IMR-90 (cell line): Measurements from ENCODE around the gene PAX5. TPM values are rescaled to one million over a fixed set of nuclear protein-coding genes. Genes with fewer than 3 reads are reported as not detected.

Experiments
- ATAC-seq: fragments of 200-7000 bp; cut with Tn5 transposase; 2 replicates; pipeline ENCODE4 v1.9.1; 2020; ENCODE audit warnings: low read depth, mild to moderate bottlenecking, moderate library complexity
- Bru-seq: library from RNA; stranded (reverse); fragments of 400-500 nt; gene quantifications from one replicate; lab custom pipeline; 2021; lab: Mats Ljungman, UMichigan
- BruChase-seq, 2 experiments: library from RNA; stranded (reverse); fragments of 400-500 nt; gene quantifications; one replicate each; lab custom pipeline; 2021; lab: Mats Ljungman, UMichigan
- BruUV-seq: library from RNA; stranded (reverse); fragments of 400-500 nt; replicated peaks from 2 replicates; lab custom pipeline; 2021; lab: Mats Ljungman, UMichigan
- CTCF ChIA-PET: fragments of 300-600 bp; formaldehyde crosslinking; extraction: SDS; loops from one replicate; lab custom pipeline; 2021; ENCODE audit warnings: antibody characterized with exemption; lab: Yijun Ruan, JAX
- POLR2A ChIA-PET: fragments of 300-600 bp; sonication (Branson Sonifier 250); formaldehyde crosslinking; loops from one replicate; lab custom pipeline; 2022; ENCODE audit warnings: antibody characterized with exemption; ENCODE audit not compliant: unreplicated experiment; lab: Charles Lee
- DNase-seq: peaks from one replicate; pipeline ENCODE4 v3.0.0; 2013
- H2AFZ ChIP-seq: replicated peaks from 2 replicates; pipeline ENCODE3; 2013; ENCODE audit warnings: low read length, mild to moderate bottlenecking; ENCODE audit not compliant: poor library complexity
- H2AK5ac ChIP-seq: 2 replicates; pipeline ENCODE4 v1.6.1; 2013; ENCODE audit warnings: low read depth, low read length, inconsistent platforms
- H2AK9ac ChIP-seq: replicated peaks from 2 replicates; pipeline ENCODE3; 2013; ENCODE audit warnings: mild to moderate bottlenecking, low read depth, low read length, moderate library complexity; ENCODE audit not compliant: poor library complexity
- H2BK120ac ChIP-seq: 2 replicates; pipeline ENCODE4 v1.6.1; 2013; ENCODE audit warnings: low read depth, low read length, inconsistent platforms
- H2BK15ac ChIP-seq: 3 replicates; pipeline ENCODE4 v1.6.1; 2013; ENCODE audit warnings: low read depth, low read length, inconsistent platforms
- H2BK20ac ChIP-seq: 2 replicates; pipeline ENCODE4 v1.6.1; 2013; ENCODE audit warnings: low read depth, mild to moderate bottlenecking, inconsistent platforms, low read length, moderate library complexity
- H2BK5ac ChIP-seq: 2 replicates; pipeline ENCODE4 v1.6.1; 2013; ENCODE audit warnings: mild to moderate bottlenecking, low read depth, low read length, inconsistent platforms; ENCODE audit not compliant: poor library complexity, severe bottlenecking
- H3K14ac ChIP-seq: replicated peaks from 2 replicates; pipeline ENCODE4 v1.6.1; 2013; ENCODE audit warnings: low read depth, low read length, inconsistent platforms
- H3K18ac ChIP-seq: 2 replicates; pipeline ENCODE4 v1.6.1; 2013; ENCODE audit warnings: low read depth, low read length, control low read depth
- H3K23ac ChIP-seq: 2 replicates; pipeline ENCODE4 v1.6.1; 2013; ENCODE audit warnings: low read depth, low read length, inconsistent platforms
- H3K27ac ChIP-seq: 2 replicates; pipeline ENCODE4 v1.5.1; 2013; ENCODE audit warnings: mild to moderate bottlenecking, control low read depth, low read length; ENCODE audit not compliant: insufficient read depth
- H3K27me3 ChIP-seq: 2 replicates; pipeline ENCODE4 v1.6.1; 2013; ENCODE audit warnings: low read length; ENCODE audit not compliant: control insufficient read depth, insufficient read depth
- H3K36me3 ChIP-seq: 2 replicates; pipeline ENCODE4 v1.6.1; 2013; ENCODE audit warnings: low read length, mixed read lengths; ENCODE audit not compliant: control insufficient read depth, insufficient read depth
- H3K4ac ChIP-seq: 2 replicates; pipeline ENCODE4 v1.6.1; 2013; ENCODE audit warnings: low read depth, low read length, inconsistent platforms
- H3K4me1 ChIP-seq: 2 replicates; pipeline ENCODE4 v1.6.1; 2013; ENCODE audit warnings: low read length, mixed read lengths; ENCODE audit not compliant: control insufficient read depth, insufficient read depth
- H3K4me2 ChIP-seq: 2 replicates; pipeline ENCODE4 v1.6.1; 2013; ENCODE audit warnings: low read depth, mild to moderate bottlenecking, control low read depth, low read length, moderate library complexity
- H3K4me3 ChIP-seq: 2 replicates; pipeline ENCODE4 v1.5.1; 2013; ENCODE audit warnings: low read depth, mild to moderate bottlenecking, control low read depth, low read length, moderate library complexity; ENCODE audit not compliant: insufficient read depth
- H3K56ac ChIP-seq: 2 replicates; pipeline ENCODE4 v1.6.1; 2013; ENCODE audit warnings: low read length, inconsistent platforms; ENCODE audit not compliant: insufficient read depth; ENCODE audit errors: extremely low read depth
- H3K79me1 ChIP-seq, 2 experiments: 2 replicates each; pipeline ENCODE4 v1.6.1; 2013; ENCODE audit warnings: low read length in 2 of 2, inconsistent platforms in 1 of 2, low read depth in 1 of 2
- H3K9ac ChIP-seq: 2 replicates; pipeline ENCODE4 v1.6.1; 2013; ENCODE audit warnings: low read depth, low read length, control low read depth
- H3K9me1 ChIP-seq: 2 replicates; pipeline ENCODE4 v1.6.1; 2013; ENCODE audit warnings: low read length, inconsistent platforms; ENCODE audit not compliant: insufficient read depth
- H3K9me3 ChIP-seq: 2 replicates; pipeline ENCODE4 v1.6.1; 2013; ENCODE audit warnings: low read length; ENCODE audit not compliant: control insufficient read depth, insufficient read depth
- H4K20me1 ChIP-seq: 2 replicates; pipeline ENCODE4 v1.6.1; 2013; ENCODE audit warnings: low read length, inconsistent platforms; ENCODE audit not compliant: insufficient read depth
- H4K5ac ChIP-seq: 2 replicates; pipeline ENCODE4 v1.6.1; 2013; ENCODE audit warnings: mild to moderate bottlenecking, low read depth, low read length, control low read depth
- H4K8ac ChIP-seq, 2 experiments: 2 replicates each; pipeline ENCODE4 v1.6.1; 2013; ENCODE audit warnings: low read depth in 2 of 2, low read length in 2 of 2, control low read depth in 1 of 2, inconsistent platforms in 1 of 2
- H4K91ac ChIP-seq: 2 replicates; pipeline ENCODE4 v1.6.1; 2013; ENCODE audit warnings: low read depth, low read length, inconsistent platforms; ENCODE audit not compliant: insufficient read depth
- CEBPB ChIP-seq: IDR thresholded peaks from 2 replicates; pipeline ENCODE4 v1.6.1; 2012; ENCODE audit warnings: low read depth, low read length, improper control_type of control experiment
- CHD1 ChIP-seq: IDR thresholded peaks from 2 replicates; pipeline ENCODE4 v1.6.1; 2012; ENCODE audit warnings: low read depth, low read length, improper control_type of control experiment
- FOS ChIP-seq: fragments of 150-350 bp; IDR thresholded peaks from 2 replicates; pipeline ENCODE4 v1.6.1; 2016; ENCODE audit warnings: low read depth, low read length
- MAFK ChIP-seq: IDR thresholded peaks from 2 replicates; pipeline ENCODE4 v1.6.1; 2012; ENCODE audit warnings: low read depth, low read length, improper control_type of control experiment
- MAZ ChIP-seq: IDR thresholded peaks from 2 replicates; pipeline ENCODE4 v1.6.1; 2012; ENCODE audit warnings: low read depth, mild to moderate bottlenecking, low read length, improper control_type of control experiment, moderate library complexity, borderline replicate concordance
- MXI1 ChIP-seq: IDR thresholded peaks from 2 replicates; pipeline ENCODE4 v1.6.1; 2012; ENCODE audit warnings: low read depth, mild to moderate bottlenecking, low read length, moderate library complexity, borderline replicate concordance
- NFE2L2 ChIP-seq: fragments of 150-350 bp; IDR thresholded peaks from 2 replicates; pipeline ENCODE4 v1.6.1; 2016; ENCODE audit warnings: low read depth, mild to moderate bottlenecking, low read length
- POLR2A ChIP-seq: IDR thresholded peaks from 2 replicates; pipeline ENCODE4 v1.6.1; 2012; ENCODE audit warnings: mild to moderate bottlenecking, low read depth, low read length
- RAD21 ChIP-seq: IDR thresholded peaks from 2 replicates; pipeline ENCODE4 v1.6.1; 2012; ENCODE audit warnings: low read length, improper control_type of control experiment
- RCOR1 ChIP-seq: IDR thresholded peaks from 2 replicates; pipeline ENCODE4 v1.6.1; 2012; ENCODE audit warnings: mild to moderate bottlenecking, low read length, improper control_type of control experiment; ENCODE audit not compliant: insufficient replicate concordance
- SMC3 ChIP-seq: fragments of 150-350 bp; IDR thresholded peaks from 2 replicates; pipeline ENCODE4 v1.6.1; 2016; ENCODE audit warnings: low read depth, mild to moderate bottlenecking, antibody characterized with exemption, low read length, moderate library complexity
- WGBS, 2 experiments: methylation state at CpG; one replicate each; pipeline versions ENCODE4 v1.1.5 to v1.1.7; 2013; ENCODE audit warnings: missing lambda C conversion rate in 2 of 2; ENCODE audit not compliant: insufficient read length in 1 of 2; ENCODE audit errors: extremely low coverage in 2 of 2; 5-methylcytosine and 5-hydroxymethylcytosine counted together
- dilution Hi-C: fragments of 300-500 bp; cut with HindIII; formaldehyde crosslinking; loops from one replicate; pipeline ENCODE4 v1.14.3; 2018; ENCODE audit warnings: low sequenced_read_pairs; ENCODE audit not compliant: unreplicated experiment
- in situ Hi-C: fragments of 300-500 bp; cut with MboI; formaldehyde crosslinking; loops from 3 replicates; pipeline ENCODE4 v1.14.3; 2019; ENCODE audit warnings: low sequenced_read_pairs, inconsistent platforms, mixed read lengths
- intact Hi-C: fragments of 100-400 bp; cut with micrococcal nuclease; formaldehyde crosslinking; loops from 2 replicates; pipeline ENCODE4 v1.10.0; 2022
- long read RNA-seq: library from polyadenylated mRNA; unstranded; transcript quantifications from one replicate; pipeline ENCODE4 v2.0.0, GENCODE V29; 2021; ENCODE audit not compliant: unreplicated experiment
- polyA plus RNA-seq, 3 experiments: library from polyadenylated mRNA; depleted of rRNA; stranded (reverse); fragments of >200 nt; gene quantifications; 2 replicates each; pipeline ENCODE4 v1.2.3, GENCODE V29; 2012; ENCODE audit warnings: low replicate concordance in 1 of 3
- total RNA-seq: library from RNA; depleted of rRNA; stranded (reverse); fragments of >200 nt; gene quantifications from 2 replicates; pipeline ENCODE4 v1.2.3, GENCODE V29; 2012; rRNA removed
- TF ChIP-seq, protein P1 (sequence below): fragments of 150-350 bp; IDR thresholded peaks from 2 replicates; pipeline ENCODE4 v1.6.1; 2017; ENCODE audit warnings: mild to moderate bottlenecking, antibody characterized with exemption, low read length, low read depth
- TF ChIP-seq, protein P2 (sequence below): fragments of 150-350 bp; IDR thresholded peaks from 2 replicates; pipeline ENCODE4 v1.6.1; 2016; ENCODE audit warnings: low read depth, mild to moderate bottlenecking, low read length, moderate library complexity, borderline replicate concordance
- TF ChIP-seq, protein P3 (sequence below): conservative IDR thresholded peaks from 2 replicates; pipeline ENCODE4 v1.5.1; 2012; ENCODE audit warnings: mild to moderate bottlenecking, low read depth, low read length, improper control_type of control experiment

Gene PAX5
- total RNA-seq (not detected in 2 replicates), polyA plus RNA-seq (2012; rRNA removed) (not detected in 2 replicates), Bru-seq, nascent RNA (not detected), BruChase-seq, experiment 1, labeled RNA remaining after a 6-hour chase (not detected), BruChase-seq, experiment 2, labeled RNA remaining after a 2-hour chase (percentile 0 among the genes with signal in this experiment)
- not detected in 2 replicates for polyA plus RNA-seq (2012; cell fraction: cytosol; rRNA removed)
- not detected in 2 replicates for polyA plus RNA-seq (2012; cell fraction: nucleus; rRNA removed; ENCODE audit: low replicate concordance)
- long read RNA-seq, result 0 reads

DNA sequence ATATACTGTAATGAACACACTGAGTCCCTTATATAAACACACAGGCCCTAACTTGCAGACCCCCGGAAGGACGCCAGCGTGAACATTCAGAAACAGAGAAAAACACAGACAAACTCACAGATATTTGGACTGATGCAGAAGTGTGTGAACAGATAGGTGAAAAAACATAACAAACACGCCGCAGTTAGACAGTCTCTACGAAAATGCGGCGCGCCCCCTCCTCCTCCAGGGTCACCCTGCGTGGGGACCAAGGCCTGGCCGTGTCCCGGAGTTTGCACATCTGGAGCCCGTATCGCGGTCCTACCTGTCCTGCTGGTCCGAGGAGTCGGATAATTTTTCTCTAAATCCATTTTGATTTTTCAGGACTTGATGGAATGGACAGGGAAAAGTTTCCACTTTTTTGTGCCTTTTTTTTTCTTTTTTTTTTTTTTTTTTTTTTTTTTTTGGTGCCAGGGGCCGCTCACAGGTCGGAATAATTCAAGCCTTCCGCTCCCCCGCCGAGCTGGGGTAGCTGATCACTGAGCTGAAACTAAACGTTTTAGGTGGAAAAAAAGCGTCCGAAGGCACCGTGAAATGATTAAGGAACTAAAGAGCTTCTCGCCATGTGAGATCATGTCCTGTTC, at the start of gene PAX5:
Gene PAX5, minus strand, starts transcription at position 587 of the 623 bp plus-strand sequence. Its CDS starts 237 bp downstream, at position 350.
- H4K5ac ChIP-seq, result no peak within 1 kb of the TSS
- peak within 1 kb of the TSS; percentile 21 for H2AFZ ChIP-seq
- H3K4ac ChIP-seq, result no peak within 1 kb of the TSS
- H3K36me3 ChIP-seq, result no peaks in the 10 kb centered on the region
- DNase-seq (no peak), ATAC-seq (no peak)
- H3K79me1 ChIP-seq, result no peaks in the 10 kb centered on the region
- H3K56ac ChIP-seq, result no peak within 1 kb of the TSS
- peaks cover 10% of the 10 kb centered on the region for H3K9me3 ChIP-seq
- no peak within 1 kb of the TSS for H3K27ac ChIP-seq
- ChIA-PET POLR2A (no interaction called here), CTCF (no interaction called here)
- no peaks in the 10 kb centered on the region; the same call in 1 of the 2 replicates for H3K4me1 ChIP-seq
- H3K4me2 ChIP-seq, result peak within 1 kb of the TSS; percentile 66
- H3K23ac ChIP-seq, result no peak within 1 kb of the TSS
- in situ Hi-C loops, result no loop called here
- H3K9ac ChIP-seq, result no peak within 1 kb of the TSS
- no peak within 1 kb of the TSS for H2BK5ac ChIP-seq
- no peak within 1 kb of the TSS for H3K14ac ChIP-seq
- no peak within 1 kb of the TSS for H4K8ac ChIP-seq
- H4K20me1 ChIP-seq, result peaks cover 12% of the 10 kb centered on the region; the same call in 1 of the 2 replicates
- 0% methylated on average over 2 of the region's 27 CpGs; no CpG with 5 or more reads in 1 of the 2 experiments for WGBS, 2 experiments
- no TSS peak for BruUV-seq
- no peak within 1 kb of the TSS for H2BK15ac ChIP-seq
- no peak within 1 kb of the TSS for H3K4me3 ChIP-seq
- H4K91ac ChIP-seq, result no peak within 1 kb of the TSS
- H2BK20ac ChIP-seq, result no peak within 1 kb of the TSS
- H3K27me3 ChIP-seq, result peaks cover 99% of the 10 kb centered on the region
- H3K9me1 ChIP-seq, result no peaks in the 10 kb centered on the region; the same call in 1 of the 2 replicates
- no peak within 1 kb of the TSS for H3K18ac ChIP-seq
- H2BK120ac ChIP-seq, result no peak within 1 kb of the TSS
- intact Hi-C loops, result no loop called here
- H2AK5ac ChIP-seq, result no peak within 1 kb of the TSS
- dilution Hi-C loops, result no loop called here
- H2AK9ac ChIP-seq, result no peak within 1 kb of the TSS
- TF ChIP-seq, protein P1, sequence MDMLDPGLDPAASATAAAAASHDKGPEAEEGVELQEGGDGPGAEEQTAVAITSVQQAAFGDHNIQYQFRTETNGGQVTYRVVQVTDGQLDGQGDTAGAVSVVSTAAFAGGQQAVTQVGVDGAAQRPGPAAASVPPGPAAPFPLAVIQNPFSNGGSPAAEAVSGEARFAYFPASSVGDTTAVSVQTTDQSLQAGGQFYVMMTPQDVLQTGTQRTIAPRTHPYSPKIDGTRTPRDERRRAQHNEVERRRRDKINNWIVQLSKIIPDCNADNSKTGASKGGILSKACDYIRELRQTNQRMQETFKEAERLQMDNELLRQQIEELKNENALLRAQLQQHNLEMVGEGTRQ, result no peak
- TF ChIP-seq, protein P2, sequence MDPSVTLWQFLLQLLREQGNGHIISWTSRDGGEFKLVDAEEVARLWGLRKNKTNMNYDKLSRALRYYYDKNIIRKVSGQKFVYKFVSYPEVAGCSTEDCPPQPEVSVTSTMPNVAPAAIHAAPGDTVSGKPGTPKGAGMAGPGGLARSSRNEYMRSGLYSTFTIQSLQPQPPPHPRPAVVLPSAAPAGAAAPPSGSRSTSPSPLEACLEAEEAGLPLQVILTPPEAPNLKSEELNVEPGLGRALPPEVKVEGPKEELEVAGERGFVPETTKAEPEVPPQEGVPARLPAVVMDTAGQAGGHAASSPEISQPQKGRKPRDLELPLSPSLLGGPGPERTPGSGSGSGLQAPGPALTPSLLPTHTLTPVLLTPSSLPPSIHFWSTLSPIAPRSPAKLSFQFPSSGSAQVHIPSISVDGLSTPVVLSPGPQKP, result no peak
- no peak for TF ChIP-seq SMC3
- TF ChIP-seq, protein P3, sequence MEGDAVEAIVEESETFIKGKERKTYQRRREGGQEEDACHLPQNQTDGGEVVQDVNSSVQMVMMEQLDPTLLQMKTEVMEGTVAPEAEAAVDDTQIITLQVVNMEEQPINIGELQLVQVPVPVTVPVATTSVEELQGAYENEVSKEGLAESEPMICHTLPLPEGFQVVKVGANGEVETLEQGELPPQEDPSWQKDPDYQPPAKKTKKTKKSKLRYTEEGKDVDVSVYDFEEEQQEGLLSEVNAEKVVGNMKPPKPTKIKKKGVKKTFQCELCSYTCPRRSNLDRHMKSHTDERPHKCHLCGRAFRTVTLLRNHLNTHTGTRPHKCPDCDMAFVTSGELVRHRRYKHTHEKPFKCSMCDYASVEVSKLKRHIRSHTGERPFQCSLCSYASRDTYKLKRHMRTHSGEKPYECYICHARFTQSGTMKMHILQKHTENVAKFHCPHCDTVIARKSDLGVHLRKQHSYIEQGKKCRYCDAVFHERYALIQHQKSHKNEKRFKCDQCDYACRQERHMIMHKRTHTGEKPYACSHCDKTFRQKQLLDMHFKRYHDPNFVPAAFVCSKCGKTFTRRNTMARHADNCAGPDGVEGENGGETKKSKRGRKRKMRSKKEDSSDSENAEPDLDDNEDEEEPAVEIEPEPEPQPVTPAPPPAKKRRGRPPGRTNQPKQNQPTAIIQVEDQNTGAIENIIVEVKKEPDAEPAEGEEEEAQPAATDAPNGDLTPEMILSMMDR, result no peak
- no peak for TF ChIP-seq MAZ
- TF ChIP-seq CHD1, result no peak
- TF ChIP-seq RAD21, result no peak
- no peak for TF ChIP-seq CEBPB
- TF ChIP-seq MXI1, result no peak
- TF ChIP-seq FOS, result no peak
- no peak for TF ChIP-seq POLR2A
- no peak for TF ChIP-seq NFE2L2
- TF ChIP-seq RCOR1, result no peak
- no peak for TF ChIP-seq MAFK
